Fibroblast of skin of abdomen (primary cell): ENCODE results near the gene SPI1.
"Not testable (repeated sequence)": the region's sequence is repeated elsewhere in the genome, so short reads cannot be mapped to it uniquely, and the experiment has no call there.

ENCODE experiments used
- DNase-seq: peaks from one replicate; pipeline ENCODE4 v3.0.0-alpha.2; 2013

Gene SPI1

GRCh38 chr11:47337229-47337924 lies 41.0 kb downstream of the SPI1 start:
- DNase-seq: no peak

DNA sequence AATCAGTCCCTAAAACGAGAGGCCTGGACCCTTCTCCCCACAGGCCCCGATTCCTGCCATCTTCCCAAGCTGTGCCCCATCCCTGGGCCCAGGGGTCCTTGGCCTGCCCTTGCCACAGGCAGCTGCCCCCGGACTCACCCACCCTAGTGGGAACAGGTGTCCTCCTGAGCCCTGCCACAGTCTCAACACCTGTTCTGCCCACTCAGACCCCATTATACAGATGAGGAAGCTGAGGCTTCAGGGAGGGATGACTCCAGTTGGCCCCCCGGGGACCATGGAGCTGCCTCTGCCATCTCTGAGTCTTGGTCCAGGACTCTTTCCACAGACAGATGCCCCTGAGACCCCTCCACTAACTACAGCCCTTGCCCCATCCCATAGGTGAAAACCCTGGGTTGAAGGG lies 41.8 kb downstream of the SPI1 start:
- no peak for DNase-seq

GRCh38 chr11:47335733-47336132 lies 42.6 kb downstream of the SPI1 start:
- DNase-seq: no peak

DNA sequence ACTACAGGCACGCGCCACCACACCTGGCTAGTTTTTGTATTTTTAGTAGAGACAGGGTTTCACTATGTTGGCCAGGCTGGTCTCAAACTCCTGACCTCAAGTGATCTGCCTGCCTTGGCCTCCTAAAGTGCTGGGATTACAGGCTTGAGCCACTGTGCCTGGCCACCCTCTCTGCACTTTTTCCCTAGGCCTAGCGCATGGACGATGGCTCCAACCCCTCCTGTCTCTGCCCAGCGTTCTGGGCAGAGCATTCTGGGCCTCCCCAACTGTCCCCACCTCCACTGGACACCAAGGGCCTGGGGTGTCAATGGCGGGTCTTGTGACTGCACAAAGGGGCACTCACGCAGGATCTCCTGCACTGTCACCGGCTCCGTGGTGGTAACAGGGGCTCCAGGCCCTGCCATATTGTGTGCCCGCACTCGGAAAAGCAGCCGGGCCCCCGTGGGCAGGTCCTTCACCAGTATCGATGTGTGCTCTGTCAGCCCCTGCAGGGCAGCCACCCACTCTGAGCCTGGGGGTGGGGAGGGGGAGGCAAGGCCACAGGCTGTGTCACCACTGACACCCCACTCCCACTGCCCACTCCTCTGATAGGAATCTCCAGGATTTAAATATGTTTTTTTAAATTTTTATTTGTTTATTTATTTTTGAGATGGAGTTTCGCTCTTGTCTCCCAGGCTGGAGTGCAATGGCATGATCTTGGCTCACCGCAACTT lies 43.5 kb downstream of the SPI1 start:
- DNase-seq: not testable (repeated sequence)

- DNase-seq: no peak
These were observed 44.4 kb downstream of the SPI1 start for GRCh38 chr11:47333886-47334443.

DNA sequence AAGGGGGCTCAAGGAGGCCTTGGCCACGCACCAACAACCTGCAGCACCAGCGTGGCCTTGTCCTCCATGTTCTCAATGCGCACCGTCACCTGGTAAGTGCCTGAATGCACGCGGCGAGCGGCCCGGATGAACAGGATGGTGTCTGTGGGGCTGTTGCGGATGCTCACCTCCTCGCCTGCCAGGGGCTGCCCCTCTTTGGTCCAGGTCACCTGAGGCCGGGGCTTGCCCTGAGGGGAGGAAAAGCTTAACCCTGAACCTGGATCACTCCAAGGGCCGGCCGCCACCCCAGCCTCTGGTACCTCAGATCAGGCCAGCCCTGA lies 44.9 kb downstream of the SPI1 start:
- no peak for DNase-seq

DNA sequence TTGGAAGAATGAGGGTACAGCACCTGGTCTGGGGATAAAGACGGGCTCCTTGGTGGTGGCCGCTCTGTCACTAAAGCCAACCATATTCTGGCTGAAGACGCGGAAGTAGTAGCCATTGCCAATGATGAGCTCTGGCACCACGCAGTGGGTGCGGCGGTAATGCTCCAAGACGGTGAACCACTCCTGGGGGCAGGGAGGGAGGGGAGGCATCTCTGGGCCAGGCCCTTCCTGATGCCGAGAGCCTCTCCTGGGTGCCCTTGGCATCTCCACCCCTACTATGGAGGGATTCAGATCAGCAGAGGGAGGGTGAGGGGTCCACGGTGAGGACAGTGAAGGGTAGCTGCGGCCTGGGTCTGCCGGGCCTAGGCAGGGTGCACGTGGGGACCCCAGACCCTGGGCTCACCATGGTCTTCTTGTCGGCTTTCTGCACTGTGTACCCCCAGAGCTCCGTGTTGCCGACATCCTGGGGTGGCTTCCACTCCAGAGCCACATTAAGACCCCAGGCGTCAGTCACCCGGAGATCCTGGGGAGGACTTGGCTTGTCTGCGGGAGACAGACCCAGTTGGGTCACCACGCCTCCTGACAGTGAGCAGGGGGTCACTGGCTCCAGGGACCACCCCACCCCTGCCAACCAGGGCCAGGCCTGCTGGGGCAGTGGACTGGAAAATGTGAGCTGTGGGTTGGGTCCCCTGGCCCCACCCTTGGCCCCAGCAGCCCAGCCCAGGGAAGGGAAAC lies 45.4 kb downstream of the SPI1 start:
- no peak for DNase-seq

DNA sequence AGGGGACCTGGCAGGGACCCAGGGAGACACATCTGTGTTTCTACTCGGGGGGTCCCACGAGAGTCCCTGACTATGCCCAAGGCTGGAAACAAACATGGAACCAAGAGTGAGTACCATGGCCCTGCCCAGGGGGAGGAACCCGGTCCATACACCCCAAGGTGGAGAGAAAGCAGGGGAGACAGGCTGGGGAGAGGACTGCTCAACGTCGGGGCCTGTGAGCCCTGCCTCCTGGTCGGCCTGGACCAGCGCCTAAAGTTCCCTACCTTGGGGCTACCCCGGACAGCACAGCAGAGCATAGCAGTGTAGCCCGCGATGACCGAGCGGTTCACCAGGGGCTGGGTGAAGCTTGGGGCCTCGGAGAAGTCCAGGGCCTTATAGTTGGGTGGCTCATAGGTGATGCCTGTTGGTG lies 46.0 kb downstream of the SPI1 start:
- no peak for DNase-seq

DNA sequence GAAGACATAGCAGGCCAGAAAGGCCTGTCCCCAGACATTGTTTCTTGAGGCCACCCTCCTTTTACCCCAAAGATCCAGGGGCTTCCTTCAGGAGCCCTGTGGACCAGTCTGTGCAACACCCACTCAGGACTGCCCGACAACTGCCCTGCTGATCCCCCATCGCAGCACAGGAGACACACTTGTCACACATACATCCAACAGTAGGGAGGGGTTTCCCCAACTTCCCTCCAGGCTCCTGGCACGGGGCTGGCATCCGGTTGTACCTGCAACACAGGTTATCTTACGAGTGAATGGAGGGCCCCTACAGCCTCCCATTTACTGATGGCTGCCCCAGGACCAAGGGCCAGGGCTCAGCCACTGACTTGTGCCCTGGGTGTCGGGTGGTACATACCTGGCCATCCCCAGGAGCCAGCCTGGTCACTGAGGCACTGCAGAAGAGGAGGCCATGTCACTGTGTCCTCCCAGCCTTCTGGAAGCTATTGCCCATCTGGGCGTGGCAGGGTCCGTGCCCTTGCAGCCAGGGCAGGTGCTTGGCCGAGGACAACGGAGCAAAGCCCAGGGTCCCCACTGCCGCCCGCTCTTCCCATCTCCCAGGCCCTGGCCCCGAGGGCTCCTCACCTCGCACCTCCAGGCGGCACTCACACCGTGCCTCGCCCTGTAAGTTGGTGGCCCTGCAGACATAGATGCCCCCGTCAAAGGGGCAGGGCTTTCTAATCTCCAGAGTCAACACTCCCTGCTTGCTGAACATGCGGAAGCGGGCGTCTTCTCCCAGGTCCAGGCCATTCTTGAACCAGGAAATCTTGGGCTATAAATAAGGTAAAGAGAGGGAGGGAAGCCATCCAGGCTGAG lies 46.7 kb downstream of the SPI1 start:
- DNase-seq: no peak

DNA sequence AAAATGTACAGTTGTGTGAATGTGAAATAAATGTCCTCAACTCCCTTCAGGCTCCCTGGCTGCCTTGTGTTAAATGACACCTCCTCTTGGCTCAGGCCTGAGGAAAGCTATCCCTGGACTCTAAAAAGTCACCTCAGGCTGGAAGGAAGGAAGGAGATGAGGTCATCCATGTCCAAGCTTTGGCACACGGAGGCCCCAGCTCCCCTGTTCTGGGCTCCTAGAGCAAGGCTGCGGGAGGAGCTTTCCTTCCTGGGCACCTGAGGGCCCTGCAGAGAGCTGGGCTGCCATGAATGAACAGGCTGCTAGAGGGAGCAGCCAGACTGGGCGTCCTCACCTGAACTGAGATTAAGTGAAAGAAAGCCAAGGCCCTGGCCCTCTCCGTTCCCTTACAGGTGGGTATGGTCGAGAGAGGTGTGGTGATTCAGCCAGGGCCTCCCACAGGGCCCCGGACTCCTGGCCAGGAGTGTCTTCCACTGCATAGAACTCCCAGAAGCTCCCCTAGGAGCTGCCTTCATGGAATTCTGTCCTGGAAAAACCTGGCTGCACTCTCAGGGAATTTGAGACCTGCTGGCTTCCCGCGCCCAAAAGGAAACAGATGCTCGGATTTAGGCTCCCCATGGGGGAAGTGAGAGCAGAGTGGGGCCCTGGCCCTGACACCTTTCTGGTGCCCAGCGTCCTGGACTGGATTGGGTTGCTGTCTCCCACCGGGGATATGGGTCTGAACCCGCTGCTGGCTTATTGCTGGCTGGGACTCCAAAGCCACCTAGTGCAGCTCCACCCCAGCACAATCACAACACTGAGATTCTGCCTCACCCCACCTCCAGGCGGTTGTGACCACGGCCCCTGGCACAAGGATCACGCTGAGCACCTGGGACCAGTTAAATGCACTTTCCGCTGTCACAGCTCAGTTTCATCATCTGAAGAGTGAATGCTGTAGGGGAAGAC lies 48.1 kb downstream of the SPI1 start:
- DNase-seq: no peak

DNA sequence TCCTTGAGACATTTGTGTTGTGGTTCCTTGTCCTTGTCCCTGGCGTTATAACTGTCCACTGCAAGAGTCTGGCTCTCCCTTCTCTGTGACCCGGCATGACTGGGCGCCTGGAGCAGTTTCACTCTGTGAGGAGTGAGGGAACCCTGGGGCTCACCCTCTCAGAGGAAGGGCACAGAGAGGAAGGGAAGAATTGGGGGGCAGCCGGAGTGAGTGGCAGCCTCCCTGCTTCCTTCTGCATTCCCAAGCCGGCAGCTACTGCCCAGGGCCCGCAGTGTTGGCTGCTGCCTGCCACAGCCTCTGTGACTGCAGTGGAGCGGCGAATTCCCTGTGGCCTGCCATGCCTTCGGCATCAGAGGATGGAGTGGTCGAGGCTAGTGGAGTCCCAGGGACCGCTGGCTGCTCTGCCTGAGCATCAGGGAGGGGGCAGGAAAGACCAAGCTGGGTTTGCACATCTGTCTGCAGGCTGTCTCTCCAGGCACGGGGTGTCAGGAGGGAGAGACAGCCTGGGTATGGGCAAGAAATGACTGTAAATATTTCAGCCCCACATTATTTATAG lies 48.8 kb downstream of the SPI1 start:
- DNase-seq: no peak

- DNase-seq: no peak
These were observed 49.6 kb downstream of the SPI1 start for GRCh38 chr11:47328449-47329390.

DNA sequence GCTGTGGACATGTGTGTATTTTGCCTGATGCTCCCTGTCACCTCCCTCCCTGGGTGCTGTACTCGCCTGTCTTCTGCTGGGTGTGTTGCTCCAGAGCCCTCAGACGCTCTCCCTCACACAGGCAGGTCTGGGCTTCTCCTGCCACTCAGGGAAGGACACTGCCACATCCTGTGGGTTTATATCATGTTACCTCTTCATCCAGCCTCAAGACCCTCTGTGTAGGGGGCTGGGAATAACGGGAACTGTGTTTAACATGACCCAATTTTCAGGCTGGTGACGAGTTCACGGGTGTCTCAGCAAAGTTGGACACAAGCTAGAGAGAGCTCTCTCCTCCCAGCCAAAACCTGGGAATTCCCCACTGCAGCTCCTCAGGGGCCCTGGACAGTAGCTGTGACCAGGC lies 50.4 kb downstream of the SPI1 start:
- DNase-seq: no peak

DNA sequence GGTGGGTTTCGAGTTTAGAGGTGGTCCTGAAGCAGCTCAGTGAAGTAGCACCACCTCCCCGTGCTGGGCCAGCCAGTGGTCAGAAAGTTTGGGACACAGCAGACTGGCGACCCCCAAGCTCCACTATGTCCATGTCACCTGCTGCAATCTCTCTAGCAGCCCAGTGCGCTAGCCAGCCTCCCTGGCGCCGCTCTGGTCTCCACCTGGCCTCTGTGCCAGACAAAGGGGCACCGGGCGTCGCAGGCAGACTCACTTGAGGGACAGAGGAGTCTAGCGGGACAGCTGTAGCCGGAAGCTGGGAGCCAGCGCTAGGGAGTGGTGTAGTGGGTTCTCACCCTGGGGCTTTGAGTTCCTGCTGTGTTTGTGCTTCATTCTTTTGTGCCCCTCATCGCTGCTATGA lies 51.3 kb downstream of the SPI1 start:
- DNase-seq: no peak

DNA sequence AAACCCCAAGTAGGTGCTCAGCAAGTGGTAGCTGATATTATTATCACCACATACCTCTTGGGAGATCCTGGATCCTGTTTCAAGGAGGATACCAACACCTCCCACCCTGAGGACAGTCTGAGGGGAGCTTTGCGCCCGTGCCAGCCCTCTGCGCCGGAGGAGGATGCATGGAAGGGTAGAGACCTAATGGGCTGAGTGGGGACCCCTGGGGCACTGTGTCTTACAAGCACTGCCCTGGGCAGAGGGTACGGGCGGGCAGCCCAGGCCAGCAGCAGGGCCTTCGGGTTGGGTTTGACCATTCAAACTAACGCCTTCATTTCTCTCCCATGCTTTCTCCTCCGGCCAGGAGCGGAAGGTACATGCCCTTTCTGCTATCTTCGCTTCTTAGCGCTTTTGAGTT lies 52.1 kb downstream of the SPI1 start:
- no peak for DNase-seq

GRCh38 chr11:47325271-47326041 lies 52.9 kb downstream of the SPI1 start:
- no peak for DNase-seq

GRCh38 chr11:47324520-47324919 lies 53.8 kb downstream of the SPI1 start:
- DNase-seq: no peak

GRCh38 chr11:47318166-47318565 lies 60.2 kb downstream of the SPI1 start:
- DNase-seq: no peak
